Heart left ventricle (tissue), 13 donors: ENCODE data around the gene XPO6.

Experiments used
- CTCF ChIP-seq, 12 donors: fragments of 200-600 bp; sonication (generic) in 4 of 12; IDR thresholded peaks; one replicate each; pipeline versions ENCODE4 v1.5.0 to v1.8.0; 2018 to 2022; ENCODE audit warnings: antibody characterized with exemption in 12 of 12, mild to moderate bottlenecking in 5 of 12
- POLR2A ChIP-seq, 2 donors: fragments of 450-650 bp; IDR thresholded peaks; one replicate each; pipeline ENCODE4 v1.6.1; 2017; ENCODE audit warnings: antibody characterized with exemption in 2 of 2, mild to moderate bottlenecking in 2 of 2, moderate library complexity in 2 of 2
- donor health status: ischemic (EF 13 %, LVEDD 7.1; RV severe dilation, severe dysfunction).
- donor health status: DM: no; HTN: yes; CAD: no.
- donor health status: DM: no; HTN: no; CAD: no.
- donor health status: ischemic (EF 25% LVEDD 6.9; RV normal size, moderate dysfunction).
- donor health status: ischemic (EF 25% LVEDD 5.7; RV mildly dilated, moderate dysfunction).
- donor health status: ischemic (EF 35%, LVEDD 5.7; RV mildly dilated, moderate dysfunction).
- donor health status: nonischemic (EF 11% LVEDD 7.7; RV severe dilation, severe dysfunction).
- donor health status: DM: yes; HTN: yes; CAD: no.
- donor health status: PGD.
- donor health status: ischemic (EF 29% LVEDD 5.4; RV normal size, mild dysfunction).
- donor health status: nonischemic (EF 23%, LVEDD 6.1; RV moderate dilation, normal function).

- TF ChIP-seq CTCF (IDR thresholded peaks at IDR 0.05) (no peak), POLR2A (IDR thresholded peaks at IDR 0.05) (no peak)
Observed at GRCh38 chr16:28183930-28184329, 27.8 kb downstream of the XPO6 start.
